ENCODE measurements around the gene SLC9A4.

The SLC9A4 gene

DNA sequence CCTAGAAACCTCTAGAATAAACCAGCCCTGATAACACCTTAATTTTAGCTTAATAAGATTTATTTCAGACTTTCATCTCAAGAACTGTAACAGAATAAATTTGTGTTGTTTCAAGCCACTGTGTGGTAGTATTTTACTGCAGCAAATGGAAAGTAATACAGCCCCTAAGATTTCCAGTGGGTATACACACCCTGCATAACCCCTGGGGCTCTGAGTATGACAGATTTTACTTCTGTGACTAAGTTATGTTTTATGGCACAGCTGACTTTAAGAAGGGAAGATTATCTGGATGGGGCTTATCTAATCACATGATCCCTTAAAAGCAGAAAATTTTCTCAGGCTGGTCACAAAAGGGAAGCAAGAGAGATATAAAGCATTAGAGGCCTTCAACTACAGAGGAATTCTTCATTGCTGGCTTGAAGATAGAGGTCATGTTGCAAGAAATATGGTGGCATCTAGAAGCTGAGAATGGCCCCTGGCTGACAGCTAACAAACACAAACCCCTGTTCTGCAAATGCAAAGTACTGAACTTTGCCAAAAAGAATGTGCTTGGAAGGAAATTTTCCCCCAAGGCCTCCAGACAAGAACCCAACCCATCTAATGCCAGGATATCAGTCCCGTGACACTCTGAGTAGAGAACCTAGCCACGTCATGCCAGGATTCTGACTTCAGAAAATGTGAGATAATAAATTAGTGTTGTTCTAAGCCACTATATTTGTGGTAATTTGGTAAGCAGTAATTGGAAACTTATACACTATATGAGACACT is 78.5 kb downstream of the SLC9A4 start:
- DNase-seq, result no peak

DNA sequence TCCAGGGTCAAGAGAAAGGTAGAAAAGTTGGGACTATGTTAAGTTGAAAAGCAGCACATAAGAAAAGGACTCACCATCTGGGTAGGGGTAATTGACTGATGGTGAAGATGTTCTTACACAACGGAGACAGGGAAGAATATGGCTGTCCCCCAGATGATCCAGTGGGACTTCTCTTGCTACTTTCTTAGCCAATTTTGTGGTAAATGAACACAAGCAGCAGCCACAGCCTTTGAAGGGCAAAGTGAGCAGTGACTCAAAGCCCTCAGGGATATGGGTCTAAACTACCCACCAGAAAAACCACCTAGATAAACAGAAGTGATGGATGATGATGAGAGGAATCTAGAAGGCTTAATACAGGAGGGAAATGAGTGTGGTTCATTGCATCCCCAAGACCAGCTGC is 80.6 kb downstream of the SLC9A4 start:
- DNase-seq, result no peak

DNA sequence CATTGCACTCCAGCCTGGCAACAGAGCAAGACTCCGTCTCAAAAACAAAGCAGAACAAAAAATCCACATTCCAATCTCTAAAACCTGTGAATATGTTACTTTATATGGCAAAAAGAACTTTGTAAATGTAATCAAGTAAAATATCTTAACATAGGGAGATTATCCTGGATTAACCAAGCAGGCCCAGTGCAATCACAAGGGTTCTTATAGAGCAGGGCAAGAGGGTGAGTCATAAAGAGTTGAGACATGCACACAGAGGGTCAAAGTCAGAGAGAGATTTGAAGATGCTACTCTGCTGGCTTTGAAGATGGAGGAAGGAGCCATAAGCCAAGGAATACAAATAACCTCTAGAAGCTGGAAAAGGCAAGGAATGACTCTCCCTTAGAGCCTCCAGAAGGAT is 85.4 kb downstream of the SLC9A4 start:
- DNase-seq, result no peak

DNA sequence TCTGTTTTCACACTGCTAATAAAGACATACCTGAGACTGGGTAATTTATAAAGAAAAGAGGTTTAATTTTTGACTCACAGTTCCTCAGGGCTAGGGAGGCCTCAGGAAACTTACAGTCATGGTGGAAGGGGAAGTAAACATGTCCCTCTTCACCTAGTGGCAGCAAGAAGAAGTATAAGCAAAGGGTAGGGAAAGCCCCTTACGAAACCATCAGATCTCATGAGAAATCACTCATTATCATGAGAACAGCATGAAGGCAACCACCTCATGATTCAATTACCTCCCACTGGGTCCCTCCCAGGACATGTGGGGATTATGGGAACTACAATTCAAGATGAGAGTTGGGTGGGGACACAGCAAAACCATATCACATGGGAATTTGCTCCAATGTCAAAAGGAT is 89.5 kb downstream of the SLC9A4 start:
- DNase-seq, result peak; percentile 21 to 22

DNA sequence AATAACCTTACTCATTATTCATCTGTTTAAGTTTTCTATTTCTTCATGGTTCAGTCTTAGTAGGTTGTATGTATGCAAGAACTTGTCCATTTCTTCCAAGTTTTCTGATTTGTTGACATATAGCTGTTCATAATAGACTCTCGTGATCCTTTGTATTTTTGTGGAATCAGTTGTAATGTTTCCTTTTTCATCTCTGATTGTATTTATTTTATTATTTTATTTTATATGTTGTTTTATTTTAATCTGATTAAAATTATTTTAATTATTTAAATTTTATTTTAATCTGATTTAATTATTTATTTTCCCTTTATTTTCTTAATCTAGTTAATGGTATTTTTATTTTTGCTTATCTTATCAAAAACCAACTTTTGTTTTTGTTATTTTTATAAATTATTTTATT is 102.9 kb downstream of the SLC9A4 start:
- no peak for DNase-seq

DNA sequence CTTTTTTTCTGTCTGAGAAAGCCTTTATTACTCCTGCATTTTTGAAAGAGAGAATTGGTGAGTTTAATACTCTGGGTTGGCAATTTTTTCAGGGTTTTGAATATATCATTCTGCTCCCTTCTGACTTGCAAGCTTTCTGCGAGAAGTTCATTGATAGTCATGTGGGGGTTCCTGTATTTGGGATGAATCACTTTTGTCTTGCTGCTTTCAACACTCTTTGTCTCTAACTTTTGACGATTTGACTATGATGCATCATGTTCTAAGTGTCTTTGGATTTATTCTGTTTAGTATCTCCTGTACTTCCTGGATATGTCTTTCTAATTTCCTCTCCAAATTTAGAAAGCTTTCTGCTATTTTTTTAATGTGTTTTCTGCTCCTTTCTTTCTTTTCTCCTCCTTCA is 105.3 kb downstream of the SLC9A4 start:
- DNase-seq, result peak in 1 of 2 donors; percentile 9

DNA sequence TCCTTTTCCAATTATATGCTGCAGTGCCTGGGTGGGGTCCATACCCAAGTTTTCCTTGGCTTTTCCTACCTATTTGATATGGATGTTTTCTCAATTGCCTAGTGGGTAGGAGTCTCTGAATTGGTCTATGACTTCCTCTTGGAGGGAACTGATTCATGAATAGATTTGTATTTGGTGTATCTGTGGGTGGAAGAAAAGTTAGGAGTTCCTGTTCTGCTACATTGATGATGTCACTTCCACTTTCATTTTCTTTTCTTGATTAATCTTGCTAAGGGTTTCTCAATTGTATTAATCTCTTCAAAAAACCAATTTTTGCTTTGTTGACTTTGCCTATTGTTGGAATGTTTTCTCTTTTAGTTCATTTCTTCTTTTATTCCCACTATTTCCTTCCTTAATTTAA is 108.9 kb downstream of the SLC9A4 start:
- DNase-seq, result peak; percentile 64 to 82

DNA sequence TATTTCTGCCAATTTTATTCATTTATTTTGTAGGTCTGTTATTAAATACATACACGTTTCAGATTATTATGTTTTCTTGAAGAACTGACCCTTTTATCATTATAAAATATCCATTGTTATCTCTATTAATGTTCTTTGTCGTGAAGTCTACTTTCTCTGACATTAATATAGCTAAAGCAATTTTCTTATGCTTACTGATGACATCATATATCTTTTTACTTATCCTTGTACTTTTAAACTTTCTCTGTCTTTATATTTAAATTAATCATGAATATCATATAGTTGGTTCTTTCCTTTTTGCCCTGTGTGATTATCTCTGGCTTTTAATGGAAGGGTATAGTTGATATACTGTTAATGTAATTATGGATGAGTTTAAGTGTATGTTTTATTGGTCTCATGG is 109.8 kb downstream of the SLC9A4 start:
- DNase-seq, result no peak
